DND-41 (cell line): ENCODE measurements around the gene EFNA3.

Experiments
- ATAC-seq: fragments of 200-7000 bp; cut with Tn5 transposase; 3 replicates; pipeline ENCODE4 v1.9.1; 2021; ENCODE audit warnings: low read depth; ENCODE audit not compliant: insufficient read depth
- DNase-seq: peaks from one replicate; pipeline ENCODE4 v3.0.0-alpha.2; 2020
- H2AFZ ChIP-seq: 2 replicates; pipeline ENCODE4 v1.6.0; 2012; ENCODE audit warnings: low read depth, low read length
- H3K27ac ChIP-seq: 2 replicates; pipeline ENCODE4 v1.5.1; 2012; ENCODE audit warnings: low read length, inconsistent platforms
- H3K27me3 ChIP-seq: fragments of 200-600 bp; sonication (generic); 2 replicates; pipeline ENCODE4 v1.6.0; 2012; ENCODE audit warnings: low read length, mild to moderate bottlenecking, inconsistent platforms; ENCODE audit not compliant: insufficient read depth, poor library complexity
- H3K36me3 ChIP-seq: 2 replicates; pipeline ENCODE4 v1.5.1; 2012; ENCODE audit warnings: low read length, inconsistent platforms; ENCODE audit not compliant: insufficient read depth
- H3K4me1 ChIP-seq: 2 replicates; pipeline ENCODE4 v1.5.1; 2012; ENCODE audit warnings: mild to moderate bottlenecking, low read length; ENCODE audit not compliant: insufficient read depth
- H3K4me2 ChIP-seq: 2 replicates; pipeline ENCODE4 v1.6.0; 2012; ENCODE audit warnings: mild to moderate bottlenecking, moderate library complexity, low read length, inconsistent platforms; ENCODE audit not compliant: insufficient read depth
- H3K4me3 ChIP-seq, 2 experiments: fragments of 200-600 bp in 1 of 2; shearing (Covaris generic) in 1 of 2; 2 replicates each; pipeline ENCODE4 v1.5.1; 2012 to 2016; ENCODE audit warnings: inconsistent platforms in 2 of 2, low read length in 2 of 2, mild to moderate bottlenecking in 2 of 2, low read depth in 1 of 2, moderate library complexity in 1 of 2
- H3K79me2 ChIP-seq: 2 replicates; pipeline ENCODE4 v1.6.0; 2012; ENCODE audit warnings: low read length, inconsistent platforms; ENCODE audit not compliant: insufficient read depth
- H3K9ac ChIP-seq: 2 replicates; pipeline ENCODE4 v1.6.0; 2012; ENCODE audit warnings: low read depth, mild to moderate bottlenecking, inconsistent platforms, low read length, moderate library complexity
- H3K9me3 ChIP-seq: 2 replicates; pipeline ENCODE4 v1.5.1; 2012; ENCODE audit warnings: low read length, moderate library complexity, mild to moderate bottlenecking, inconsistent platforms; ENCODE audit not compliant: insufficient read depth, severe bottlenecking
- H4K20me1 ChIP-seq: 2 replicates; pipeline ENCODE4 v1.6.0; 2012; ENCODE audit warnings: low read length; ENCODE audit not compliant: insufficient read depth
- CTCF ChIP-seq: IDR thresholded peaks from 2 replicates; pipeline ENCODE4 v1.5.1; 2012; ENCODE audit warnings: borderline replicate concordance, low read length, moderate library complexity, mild to moderate bottlenecking; ENCODE audit not compliant: poor library complexity, severe bottlenecking; ENCODE audit errors: extremely low read depth
- EZH2 ChIP-seq: IDR thresholded peaks from 3 replicates; pipeline ENCODE4 v1.6.1; 2012; ENCODE audit warnings: borderline replicate concordance, low read depth, mild to moderate bottlenecking, moderate library complexity, low read length, inconsistent platforms; ENCODE audit not compliant: severe bottlenecking

EFNA3 gene

GRCh38 chr1:155063550-155064110, 15.0 kb upstream of the EFNA3 start, which contains the start of gene EFNA4:
Gene EFNA4 (plus strand): TSS chr1:155063740. CDS start chr1:155063824, 84 bp downstream.
- H4K20me1 ChIP-seq, result peaks cover 39% of the 10 kb centered on the region

GRCh38 chr1:155064111-155064831, 14.4 kb upstream of the EFNA3 start:
- Histone ChIP-seq H3K4me1 (peaks cover 33% of the 10 kb centered on the region), H3K27me3 (peaks cover 6% of the 10 kb centered on the region), H2AFZ (peak overlapping the region; percentile 94), H3K27ac (peak overlapping the region; percentile 74), H4K20me1 (peaks cover 39% of the 10 kb centered on the region), H3K9ac (peak overlapping the region; percentile 86), H3K4me2 (peak overlapping the region; percentile 98), H3K9me3 (no peaks in the 10 kb centered on the region), H3K36me3 (peaks cover 14% of the 10 kb centered on the region; the same call in 1 of the 2 replicates), H3K4me3 (peak overlapping the region; percentile 89 to 93), H3K79me2 (peaks cover 3% of the 10 kb centered on the region)
- TF ChIP-seq EZH2 (no peak), CTCF (no peak)
- peak; percentile 18 for ATAC-seq
- DNase-seq, result peak; percentile 44

More at GRCh38 chr1:155063550-155064110, 15.0 kb upstream of the EFNA3 start, which contains the start of gene EFNA4:
- peak within 1 kb of the TSS; percentile 94 for H2AFZ ChIP-seq
- peaks cover 6% of the 10 kb centered on the region for H3K27me3 ChIP-seq
- H3K4me2 ChIP-seq, result peak within 1 kb of the TSS; percentile 98
- H3K4me1 ChIP-seq, result peaks cover 33% of the 10 kb centered on the region
- H3K9me3 ChIP-seq, result no peaks in the 10 kb centered on the region
- H3K9ac ChIP-seq, result peak within 1 kb of the TSS; percentile 86
- peaks cover 9% of the 10 kb centered on the region; the same call in 1 of the 2 replicates for H3K36me3 ChIP-seq
- peaks cover 3% of the 10 kb centered on the region for H3K79me2 ChIP-seq
- DNase-seq, result peak; percentile 87
- ATAC-seq, result peak; percentile 90
- peak within 1 kb of the TSS; percentile 74 for H3K27ac ChIP-seq
- peak within 1 kb of the TSS; percentile 89 to 93 for H3K4me3 ChIP-seq
- TF ChIP-seq CTCF, result no peak
- no peak for TF ChIP-seq EZH2

- Histone ChIP-seq H2AFZ (no peak overlapping the region), H3K4me2 (peak overlapping the region; percentile 98), H3K27me3 (peaks cover 6% of the 10 kb centered on the region), H3K9me3 (no peaks in the 10 kb centered on the region), H3K4me1 (peaks cover 33% of the 10 kb centered on the region), H3K36me3 (peaks cover 17% of the 10 kb centered on the region; the same call in 1 of the 2 replicates), H4K20me1 (peaks cover 39% of the 10 kb centered on the region), H3K79me2 (peaks cover 3% of the 10 kb centered on the region), H3K9ac (peak overlapping the region; percentile 86; the same call in 1 of the 2 replicates), H3K27ac (no peak overlapping the region), H3K4me3 (0 out of 4 replicates have a peak overlapping the region, but pooled peaks of 1 of the 2 experiments have one; percentile 93)
- ATAC-seq (no peak), DNase-seq (no peak)
- TF ChIP-seq CTCF (no peak), EZH2 (no peak)
Measured at GRCh38 chr1:155064832-155065429, 13.7 kb upstream of the EFNA3 start.
